Measurements from ENCODE around the gene FAM120A.

Gene FAM120A

DNA sequence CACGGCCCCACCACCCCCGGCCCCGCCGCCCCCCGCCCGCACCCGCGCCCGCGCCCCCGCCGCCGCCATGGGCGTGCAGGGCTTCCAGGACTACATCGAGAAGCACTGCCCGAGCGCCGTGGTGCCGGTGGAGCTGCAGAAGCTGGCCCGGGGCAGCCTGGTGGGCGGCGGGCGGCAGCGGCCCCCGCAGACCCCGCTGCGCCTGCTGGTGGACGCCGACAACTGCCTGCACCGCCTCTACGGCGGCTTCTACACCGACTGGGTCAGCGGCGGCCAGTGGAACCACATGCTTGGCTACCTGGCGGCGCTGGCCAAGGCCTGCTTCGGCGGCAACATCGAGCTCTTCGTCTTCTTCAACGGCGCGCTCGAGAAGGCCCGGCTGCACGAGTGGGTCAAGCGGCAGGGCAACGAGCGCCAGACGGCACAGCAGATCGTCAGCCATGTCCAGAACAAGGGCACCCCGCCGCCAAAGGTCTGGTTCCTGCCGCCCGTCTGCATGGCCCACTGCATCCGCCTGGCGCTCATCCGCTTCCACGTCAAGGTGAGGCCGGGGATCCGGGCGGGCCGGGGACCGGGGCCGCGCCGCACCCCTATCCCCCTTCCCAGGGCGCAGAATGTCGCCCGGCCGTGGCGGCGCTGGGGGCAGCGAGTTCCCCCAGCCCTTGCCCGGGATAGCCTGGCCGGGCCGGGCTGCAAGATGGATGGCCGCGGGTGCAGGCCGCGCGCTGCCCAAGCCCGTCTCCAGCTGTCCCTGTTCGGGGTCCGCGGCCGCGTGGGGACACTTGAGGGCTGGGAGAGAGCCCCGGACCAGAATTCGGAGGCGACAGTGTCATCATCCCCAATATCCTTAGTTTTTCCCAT, 594 bp downstream of the FAM120A start:
- DNase-seq: peak; percentile 28 to 55

DNA sequence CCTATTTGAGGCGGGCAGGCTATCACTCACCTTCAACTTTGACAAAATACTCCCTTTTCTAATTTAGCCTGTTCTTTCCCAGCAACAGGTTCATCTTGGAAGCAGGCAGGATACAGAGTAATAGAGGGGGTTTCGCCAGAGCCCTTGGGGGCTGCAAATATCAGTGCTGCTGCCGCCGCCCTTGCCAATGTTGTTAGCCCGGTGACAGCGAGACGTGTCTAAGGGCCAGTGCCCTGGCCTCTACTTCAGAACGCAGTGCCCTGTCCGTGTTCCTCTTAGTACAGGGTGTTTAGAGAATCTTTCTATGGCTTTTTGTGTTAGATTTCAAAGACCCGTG, 1.2 kb downstream of the FAM120A start:
- no peak for DNase-seq

DNA sequence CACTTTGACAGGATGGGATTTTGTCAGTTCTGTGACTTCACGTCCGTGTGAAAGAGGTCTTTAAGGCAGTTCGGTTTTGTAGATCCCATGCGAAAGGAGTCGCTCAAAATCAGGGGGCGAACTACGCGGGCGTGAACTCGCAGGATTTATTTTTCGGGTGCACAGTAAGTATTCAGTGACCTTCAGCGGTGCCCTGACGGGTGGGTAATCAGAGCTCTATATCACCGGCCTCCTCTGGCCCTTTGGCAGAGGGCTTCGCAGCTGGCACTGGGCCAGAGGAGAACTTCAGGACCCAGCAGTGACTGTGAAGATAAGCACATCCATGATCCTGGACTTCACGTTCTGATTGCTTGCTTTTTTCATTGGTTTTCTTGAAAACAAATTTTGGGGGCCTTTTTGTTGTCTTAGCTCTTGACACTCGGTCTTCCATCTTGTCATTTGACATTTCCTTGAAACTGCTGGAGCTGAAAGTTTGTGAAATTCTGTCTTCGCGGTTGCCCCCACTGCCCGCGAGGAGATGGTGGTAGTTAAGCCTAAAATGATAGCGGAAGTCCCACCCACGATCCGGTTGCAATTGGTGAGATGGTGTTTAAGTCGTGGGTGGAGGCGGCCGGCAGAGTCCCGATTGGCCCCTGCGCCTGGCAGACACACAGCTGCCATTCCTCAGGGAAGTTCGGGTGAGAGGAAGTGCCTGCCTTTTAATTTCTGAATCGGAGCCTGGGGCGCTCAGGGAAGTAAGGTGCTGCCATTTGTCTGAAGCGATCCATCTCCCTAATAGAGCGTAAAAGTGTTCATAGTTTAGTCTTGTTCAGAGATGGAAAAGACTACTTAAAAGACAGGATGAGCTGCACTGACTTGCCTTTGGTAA, 1.8 kb downstream of the FAM120A start, which contains the start of gene FAM120AOS:
Gene FAM120AOS, minus strand, starts transcription at position 535 of the 868 bp plus-strand sequence. CDS start 872 bp downstream, outside the sequence.
- peak; percentile 93 to 97 for DNase-seq

DNA sequence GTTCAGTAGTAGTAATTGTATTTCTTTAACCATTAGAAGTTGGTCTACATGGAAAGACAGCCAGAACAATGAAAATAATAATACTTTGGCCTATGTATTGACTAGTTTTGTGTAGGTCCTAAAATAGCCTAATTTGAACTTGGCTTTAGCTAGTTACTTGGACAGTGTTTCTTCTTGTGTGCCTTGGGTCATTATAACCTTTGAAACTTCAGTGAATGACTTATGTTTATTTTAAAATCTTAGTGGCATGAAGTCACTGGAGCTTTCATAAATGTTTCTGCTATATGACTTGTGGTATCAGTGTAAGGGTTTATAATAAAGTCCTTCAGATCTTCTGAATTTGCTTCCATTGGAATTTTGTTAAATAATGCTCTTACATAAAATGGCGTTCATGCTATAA, 4.5 kb downstream of the FAM120A start:
- no peak for DNase-seq

DNA sequence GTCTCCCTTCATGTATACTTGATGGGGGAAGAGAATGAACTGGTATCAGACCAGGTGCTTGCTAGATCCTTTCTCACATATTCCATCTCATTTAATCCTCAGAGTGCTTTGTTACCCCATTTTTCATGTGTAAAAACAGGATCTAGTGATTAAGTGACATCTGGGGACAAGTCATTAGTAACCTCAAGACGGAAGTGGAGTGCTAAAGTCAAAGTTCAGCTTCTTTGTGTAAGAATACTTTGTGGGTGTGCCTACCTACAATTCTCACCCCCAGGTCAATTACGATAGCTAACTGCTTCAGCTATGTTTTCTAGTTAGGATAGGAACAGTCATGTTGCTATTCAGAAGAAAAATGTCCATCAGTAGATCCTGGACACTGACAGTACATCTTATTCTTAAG, 5.0 kb downstream of the FAM120A start:
- no peak for DNase-seq

DNA sequence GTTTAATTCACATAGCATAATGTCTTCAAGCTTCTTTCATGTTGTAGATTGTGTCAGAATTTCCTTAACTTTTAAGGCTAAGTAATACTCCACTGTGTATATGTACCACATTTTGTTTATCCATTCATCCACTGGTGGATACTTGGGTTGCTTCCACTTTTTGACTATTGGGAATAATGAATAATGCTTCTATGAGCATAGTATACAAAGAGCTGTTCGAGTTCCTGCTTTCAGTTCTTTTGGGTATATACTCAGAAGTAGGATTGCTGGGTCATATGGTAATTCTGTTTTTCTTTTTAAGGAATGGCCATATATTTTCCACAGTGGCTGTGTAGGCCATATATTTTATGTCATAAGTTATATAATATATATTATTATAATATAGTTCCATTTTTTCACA, 5.5 kb downstream of the FAM120A start:
- DNase-seq: no peak

DNA sequence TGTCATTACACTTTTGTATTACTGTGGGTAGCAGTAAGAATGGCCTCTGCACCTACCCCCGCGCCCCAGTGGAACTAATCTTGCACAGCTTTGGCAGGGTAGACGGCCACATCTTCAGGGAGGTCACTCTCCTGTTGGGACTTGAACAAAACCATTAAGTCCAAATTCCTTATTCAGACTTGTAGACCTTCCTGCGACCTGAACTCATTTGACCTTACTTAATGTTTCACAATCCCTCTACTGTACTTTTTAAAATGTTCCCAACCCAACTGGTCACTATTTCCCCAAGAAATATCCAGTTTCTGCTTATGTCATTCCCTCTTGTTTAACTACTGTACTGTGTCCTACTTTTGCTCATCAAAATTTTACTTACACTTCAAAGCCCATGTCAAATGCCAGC, 7.2 kb downstream of the FAM120A start:
- no peak for DNase-seq

DNA sequence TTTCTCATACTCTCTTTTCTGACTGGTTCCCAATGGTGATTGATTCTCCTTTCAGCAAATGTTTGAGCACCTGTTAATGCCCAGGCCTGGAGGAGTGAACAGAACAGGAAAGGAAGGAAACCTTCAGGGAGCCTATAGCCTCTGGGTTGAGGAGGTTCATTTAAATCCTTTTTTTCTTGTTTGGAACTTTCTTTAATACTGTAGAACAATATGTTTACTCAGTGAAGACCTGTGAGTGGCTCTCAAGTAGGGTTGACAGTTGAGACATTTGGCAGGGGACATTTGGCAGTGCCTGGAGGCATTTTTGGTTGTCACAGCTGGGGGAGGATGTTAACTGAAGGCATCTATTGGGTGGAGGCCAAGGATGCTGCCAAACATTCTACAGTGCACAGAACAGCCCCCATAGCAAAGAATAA, 8.0 kb downstream of the FAM120A start:
- peak in 1 of 2 experiments; percentile 5 for DNase-seq

DNA sequence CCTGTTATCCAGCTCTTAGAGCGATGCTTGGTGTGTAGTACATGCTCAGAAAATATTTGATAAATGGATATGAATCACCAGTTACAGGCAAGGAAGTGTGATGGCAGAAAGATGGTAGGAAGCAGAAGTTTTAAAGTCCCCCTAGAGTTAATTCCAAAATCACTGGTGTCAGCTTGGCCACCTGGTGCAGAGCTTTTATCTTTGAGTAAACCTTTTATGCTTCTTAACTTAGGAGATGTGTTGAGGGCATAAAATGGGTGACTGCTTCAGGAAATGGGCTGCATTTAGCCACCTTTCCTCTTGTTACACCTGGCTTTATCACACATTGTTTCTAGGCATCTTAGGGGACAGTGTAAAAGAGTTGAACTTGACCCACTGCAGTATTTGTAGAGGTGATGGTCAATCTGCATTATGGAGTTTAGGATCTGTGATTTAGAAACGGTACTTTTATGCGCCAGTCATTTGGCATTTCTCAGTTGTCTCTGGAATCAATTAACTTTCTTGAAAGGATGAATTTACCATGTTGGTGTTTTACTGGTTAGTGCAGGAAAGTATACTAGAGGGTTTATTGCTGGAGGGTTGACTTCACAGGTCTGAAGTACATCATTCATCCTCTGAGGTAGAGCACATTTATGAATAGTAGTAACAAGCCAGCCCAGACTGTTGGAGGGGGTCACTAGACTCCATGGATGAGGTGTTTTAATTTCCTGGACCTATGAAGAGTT, 9.4 kb downstream of the FAM120A start:
- no peak for DNase-seq

DNA sequence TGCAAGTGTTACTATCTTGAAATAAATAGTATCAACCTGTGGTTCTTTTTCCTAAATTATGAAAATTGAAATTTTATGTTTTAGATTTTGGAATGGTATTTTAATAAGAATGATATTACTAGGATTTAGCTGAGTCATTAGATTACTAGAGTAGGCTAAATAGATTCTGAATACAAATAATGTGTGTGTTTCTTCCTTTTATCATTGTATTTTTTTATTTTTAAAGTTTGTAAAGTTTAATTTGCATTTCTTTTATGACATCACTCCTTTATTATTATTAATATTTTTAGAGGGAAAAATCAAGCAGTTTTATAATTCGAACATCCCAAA, 9.9 kb downstream of the FAM120A start:
- DNase-seq: no peak

DNA sequence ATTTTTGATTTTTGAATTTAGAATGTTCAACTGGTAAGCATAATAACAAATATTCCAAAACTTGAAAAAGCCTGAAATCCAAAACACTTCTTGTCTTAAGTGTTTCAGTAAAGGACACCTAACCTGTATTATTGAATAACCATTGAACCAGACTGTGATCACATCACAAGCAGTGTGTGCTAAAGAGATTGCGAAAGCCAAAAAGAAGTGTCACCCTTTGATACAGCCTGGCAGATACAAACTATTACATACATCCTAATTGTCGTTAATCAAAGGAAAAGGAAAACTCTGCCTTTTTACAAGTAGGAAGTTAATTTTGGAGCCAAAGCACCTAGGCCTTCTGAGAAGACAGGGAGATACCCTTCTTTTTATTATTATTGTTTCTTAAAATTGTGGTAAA, 10.3 kb downstream of the FAM120A start:
- DNase-seq: no peak

DNA sequence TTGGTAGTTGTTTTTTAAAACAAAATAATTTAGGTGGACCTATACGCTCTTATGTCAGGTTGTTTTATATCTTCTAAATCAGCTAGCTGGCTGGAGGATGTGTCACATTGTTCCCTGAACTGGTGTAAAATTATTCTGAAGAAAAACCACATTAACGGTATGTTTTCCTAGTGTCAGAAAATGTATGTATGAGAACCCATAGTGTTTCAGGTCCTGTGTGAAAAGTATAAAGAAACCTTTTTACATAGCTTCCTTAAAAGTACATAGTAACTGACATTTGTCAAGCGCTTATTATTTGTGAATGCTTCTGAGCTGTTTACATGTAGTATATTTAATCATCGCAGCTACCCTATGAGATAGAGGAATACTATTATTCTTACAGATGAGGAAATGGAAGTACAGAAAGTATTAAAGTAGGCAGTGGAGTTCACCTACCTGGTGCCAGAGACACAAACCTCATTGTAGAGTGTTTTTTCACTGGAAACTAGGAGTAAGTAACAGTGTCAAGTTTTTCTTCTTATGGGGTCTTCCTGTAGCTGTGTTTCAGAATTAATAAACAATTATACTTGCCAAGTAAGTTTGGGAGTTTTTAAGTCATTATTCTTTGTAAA, 12.3 kb downstream of the FAM120A start:
- no peak for DNase-seq

DNA sequence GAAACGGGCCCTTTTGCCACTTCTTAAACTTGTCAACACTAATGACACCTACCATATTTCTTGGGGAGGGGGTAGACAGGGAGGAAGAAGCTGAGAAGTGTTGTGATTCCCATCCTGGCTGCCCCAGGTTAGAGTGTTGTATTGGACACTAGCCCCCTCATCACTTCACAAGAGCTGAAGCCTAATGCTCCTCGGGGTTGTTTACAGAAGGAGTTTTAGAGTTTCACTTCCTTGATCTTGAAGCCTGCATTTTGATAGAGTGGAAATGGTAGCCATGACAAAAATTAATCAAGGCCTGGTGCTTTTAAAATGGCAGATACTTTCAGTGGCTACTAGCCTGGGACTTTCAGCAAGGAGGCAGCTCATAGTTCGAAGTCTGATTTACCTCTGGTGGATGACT, 12.9 kb downstream of the FAM120A start:
- DNase-seq: no peak

DNA sequence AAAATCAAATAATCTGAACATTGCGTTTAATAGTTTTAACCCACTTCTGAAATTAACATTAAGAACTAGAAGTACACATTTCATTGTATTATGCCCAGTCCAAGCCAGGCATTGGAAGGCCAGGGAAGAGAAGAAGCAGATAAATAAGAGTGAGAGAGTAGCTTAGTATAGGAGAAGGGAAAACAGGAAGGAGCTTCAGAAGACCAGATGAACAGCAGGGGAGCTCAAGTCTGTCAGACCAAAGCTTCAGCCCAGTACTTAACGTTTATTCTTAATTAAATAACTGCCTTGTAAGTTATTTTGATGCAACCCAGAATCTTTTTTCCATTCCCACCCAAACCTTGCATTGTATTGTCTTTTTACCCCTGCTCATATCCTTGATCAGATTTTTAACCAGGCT, 13.4 kb downstream of the FAM120A start:
- no peak for DNase-seq

DNA sequence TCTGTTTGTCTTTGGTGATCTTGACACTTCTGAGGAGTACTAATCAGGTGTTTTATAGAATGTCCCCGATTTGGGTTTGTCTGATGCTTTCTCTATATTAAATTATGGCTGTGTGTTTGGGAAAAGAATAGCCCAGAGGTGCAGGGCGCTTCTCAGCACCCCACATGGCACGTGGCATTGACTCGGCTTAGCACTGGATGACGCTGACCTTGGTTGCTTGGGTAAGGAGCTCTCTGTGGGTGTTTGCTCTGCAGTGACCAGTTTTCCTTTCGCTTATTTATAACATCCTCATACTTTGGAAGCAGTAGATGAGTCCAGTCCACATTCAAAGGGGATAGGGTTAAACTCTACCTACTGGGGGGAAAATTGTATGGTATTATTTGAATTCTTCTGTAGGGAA, 14.4 kb downstream of the FAM120A start:
- DNase-seq: no peak

DNA sequence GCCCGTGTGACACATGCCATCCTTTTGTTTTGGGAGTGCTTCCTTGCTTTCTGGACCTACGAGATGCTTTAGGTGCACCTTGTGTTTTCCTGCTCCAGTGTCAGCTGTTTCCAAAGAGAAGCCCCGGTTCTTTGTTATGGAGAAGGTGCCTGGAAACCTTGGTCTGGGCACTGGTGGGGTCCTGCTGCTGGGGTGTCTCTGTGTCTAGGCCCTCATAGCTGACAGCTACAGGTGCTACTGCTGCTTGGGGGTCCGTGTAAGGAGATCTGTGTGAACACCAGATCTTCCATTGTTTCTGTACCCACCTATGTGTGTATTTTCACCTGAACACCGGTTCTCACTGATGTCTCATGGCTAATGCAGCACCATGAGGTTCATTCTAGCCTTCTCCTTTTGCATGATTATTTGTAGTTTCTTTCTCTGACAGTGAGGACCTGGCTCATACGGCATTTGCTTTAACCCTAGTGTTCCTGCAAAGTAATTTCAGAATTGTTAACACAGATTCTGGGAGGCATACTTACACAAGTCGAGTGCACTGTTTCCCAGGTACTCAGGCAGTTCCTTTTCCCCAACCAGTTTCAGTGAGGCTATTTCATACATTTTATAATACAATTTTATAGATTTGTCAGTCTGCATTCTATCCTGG, 15.1 kb downstream of the FAM120A start:
- DNase-seq: no peak

DNA sequence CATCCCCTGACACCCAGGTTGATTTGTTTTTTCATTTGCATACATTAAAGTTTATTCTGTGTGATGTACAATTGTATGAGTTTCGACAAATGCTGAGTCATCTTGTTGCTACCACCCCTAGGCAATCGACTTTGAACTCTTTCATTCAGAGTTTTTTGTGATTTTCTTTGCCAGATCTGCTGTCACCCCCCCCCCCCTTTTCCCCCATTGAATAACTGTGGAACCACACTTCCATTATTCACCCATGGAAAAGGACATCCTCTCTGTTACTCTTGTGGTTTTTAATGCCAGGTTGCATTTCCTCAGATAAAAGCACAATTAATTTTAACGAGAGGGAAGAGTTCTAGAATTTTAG, 15.6 kb downstream of the FAM120A start:
- DNase-seq: no peak

DNA sequence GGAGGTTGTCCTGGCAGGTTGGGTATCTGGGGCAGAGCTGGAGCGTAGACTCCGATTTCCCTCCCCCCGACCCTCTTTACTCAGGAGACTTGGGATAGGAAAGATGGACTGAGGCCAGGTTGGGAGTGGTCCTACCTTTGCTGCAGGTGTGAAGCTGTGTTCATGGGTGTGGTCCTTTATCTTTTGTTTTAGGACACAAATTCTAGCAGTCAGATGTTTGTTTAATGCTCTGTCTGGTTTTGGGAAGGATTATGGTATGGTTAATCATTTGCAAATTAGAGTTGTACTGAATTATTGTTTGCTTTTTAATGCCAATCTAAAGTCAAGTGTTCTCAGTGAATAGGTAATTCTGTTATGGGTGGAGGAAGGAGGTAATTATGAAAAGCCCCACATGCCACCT, 16.0 kb downstream of the FAM120A start:
- DNase-seq: peak in 1 of 2 experiments; percentile 63

DNA sequence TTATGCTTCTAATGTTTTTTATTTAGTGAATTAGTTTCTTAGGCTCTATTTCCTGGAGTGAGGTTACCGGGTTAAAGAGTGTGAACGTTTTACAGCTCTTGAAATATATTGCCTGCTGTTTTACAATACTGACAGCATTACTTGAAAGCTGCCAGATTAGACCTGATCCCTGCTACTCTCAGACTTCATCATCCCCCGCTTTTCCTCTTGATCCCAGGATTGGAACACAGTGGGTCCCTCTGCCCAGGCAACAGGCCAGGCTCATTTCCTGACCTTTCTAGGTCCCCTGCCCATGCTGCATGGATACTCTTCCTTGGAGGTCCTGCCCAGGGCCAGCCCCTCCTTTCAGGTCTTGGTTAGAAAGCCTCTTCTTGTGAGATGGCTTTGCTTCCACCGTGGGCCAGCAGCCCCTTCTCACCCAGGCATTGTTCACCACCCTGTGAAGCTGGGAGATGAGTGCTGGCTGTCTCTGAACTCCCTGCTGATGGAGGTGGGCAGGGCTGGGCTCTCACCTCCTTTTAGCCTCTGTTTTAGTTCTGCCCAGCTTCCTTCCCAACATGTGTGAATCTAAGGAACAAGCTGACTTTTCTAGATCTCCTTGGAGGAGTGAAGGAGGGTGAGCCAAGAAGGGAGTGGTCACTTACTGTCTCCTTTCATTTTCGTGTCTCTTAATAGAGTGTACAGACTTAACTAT, 17.4 kb downstream of the FAM120A start:
- DNase-seq: no peak

DNA sequence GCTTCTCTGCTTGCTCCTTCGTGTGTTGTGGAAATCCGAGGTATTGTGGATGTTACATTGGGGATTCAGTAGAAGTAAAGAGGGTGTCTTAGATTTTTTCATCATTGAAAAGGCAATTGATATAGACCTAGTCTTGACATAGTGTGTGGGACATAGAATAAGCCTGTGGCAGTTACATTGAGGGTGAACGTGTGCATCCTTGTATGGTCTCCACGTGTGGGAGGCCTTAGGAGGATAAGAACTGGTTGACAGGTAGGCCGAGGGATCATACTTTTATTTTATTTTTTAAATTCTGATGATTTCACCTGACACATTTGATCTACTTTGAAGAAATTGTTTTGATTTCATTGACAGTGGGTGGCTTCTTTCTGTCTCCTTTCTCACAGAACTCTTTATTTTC, 18.9 kb downstream of the FAM120A start:
- DNase-seq: no peak

DNA sequence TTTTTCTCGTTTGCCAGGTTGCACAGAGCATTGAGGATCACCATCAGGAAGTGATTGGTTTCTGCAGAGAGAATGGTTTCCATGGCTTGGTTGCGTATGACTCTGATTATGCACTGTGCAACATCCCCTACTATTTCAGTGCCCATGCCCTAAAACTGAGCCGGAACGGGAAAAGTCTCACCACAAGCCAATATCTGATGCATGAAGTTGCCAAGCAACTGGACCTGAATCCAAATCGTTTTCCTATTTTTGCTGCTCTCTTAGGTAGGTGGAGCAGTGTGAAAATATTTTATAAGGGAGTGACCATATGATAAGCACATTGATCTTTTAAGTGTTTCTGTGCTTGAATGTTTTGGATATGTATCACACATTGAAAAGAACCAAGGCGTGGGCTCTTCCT, 19.6 kb downstream of the FAM120A start:
- DNase-seq: no peak

DNA sequence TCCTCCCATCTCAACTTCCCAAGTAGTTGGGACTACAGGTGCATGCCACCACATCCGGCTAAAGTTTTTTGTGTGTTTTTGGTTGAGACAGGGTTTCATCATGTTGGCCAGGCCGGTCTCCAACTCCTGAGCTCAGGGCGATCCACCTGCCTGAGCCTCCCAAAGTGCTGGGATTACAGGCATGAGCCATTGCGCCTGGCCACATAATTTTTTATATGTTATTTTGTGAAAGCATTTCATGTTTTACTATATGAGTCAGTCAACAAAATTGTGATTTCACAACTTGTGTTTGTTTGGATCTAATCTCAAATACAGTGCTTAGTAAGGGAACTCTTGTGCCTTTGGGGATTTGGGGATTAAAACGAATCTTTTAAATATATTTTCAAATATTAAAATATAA, 21.9 kb downstream of the FAM120A start:
- DNase-seq: no peak

Measured in NCI-H2081 (cell line).